Stimulated activated effector memory CD8-positive, alpha-beta T cell treated with anti-CD3 and anti-CD28 coated beads, Interleukin-12 subunit alpha, Interleukin-12 subunit beta, amount 100 ng/mL, for 72 hours (primary cell): ENCODE measurements around the gene VARS2.
"Not testable (repeated sequence)": the region's sequence is repeated elsewhere in the genome, so short reads cannot be mapped to it uniquely, and the experiment has no call there.

Experiments used
- ATAC-seq: fragments of 150-1000 bp; cut with Tn5 transposase; 2 replicates; pipeline ENCODE4 v1.10.0; 2021
- DNase-seq, 2 donors: peaks; one replicate each; pipeline ENCODE4 v3.0.0; 2021 to 2022; ENCODE audit warnings: low spot score in 2 of 2
- H3K27ac Mint-ChIP-seq: one replicate; pipeline ENCODE4 v1.8.0; 2022; ENCODE audit warnings: mild to moderate bottlenecking, mixed read lengths
- H3K36me3 Mint-ChIP-seq: one replicate; pipeline ENCODE4 v1.8.0; 2022; ENCODE audit warnings: mild to moderate bottlenecking, mixed read lengths
- H3K4me1 Mint-ChIP-seq: one replicate; pipeline ENCODE4 v1.8.0; 2022; ENCODE audit warnings: mixed read lengths
- H3K4me3 Mint-ChIP-seq: one replicate; pipeline ENCODE4 v1.8.0; 2022; ENCODE audit warnings: mild to moderate bottlenecking, mixed read lengths
- H3K9me3 Mint-ChIP-seq: one replicate; pipeline ENCODE4 v1.8.0; 2022; ENCODE audit warnings: mixed read lengths

VARS2 gene

DNA sequence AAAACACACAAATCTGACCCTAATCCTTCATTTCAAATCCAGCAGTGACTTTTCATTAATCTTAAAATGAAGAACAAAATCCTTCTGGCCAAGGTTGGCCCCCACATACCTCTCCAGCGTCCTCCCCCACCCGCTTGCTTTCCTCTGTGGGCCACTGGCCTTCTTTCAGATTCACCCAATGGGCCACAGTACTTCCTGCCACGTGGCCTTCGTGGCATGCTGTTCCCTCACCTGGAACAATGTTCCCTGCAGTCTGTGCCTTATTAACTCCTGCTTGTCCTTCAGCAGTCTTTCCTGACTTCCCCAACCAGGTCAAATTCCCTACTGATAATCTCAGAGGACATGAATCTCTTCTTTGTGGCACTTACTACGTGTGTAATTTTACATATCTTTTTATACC is 11.3 kb upstream of the VARS2 start:
- ATAC-seq (no peak), DNase-seq (no peak)
- Mint-ChIP-seq H3K4me1 (peaks cover 5% of the 10 kb centered on the region), H3K27ac (no peak overlapping the region), H3K36me3 (peaks cover 1% of the 10 kb centered on the region), H3K4me3 (no peak overlapping the region), H3K9me3 (no peaks in the 10 kb centered on the region)

GRCh38 chr6:30903236-30903635 is 10.8 kb upstream of the VARS2 start:
- DNase-seq (no peak), ATAC-seq (no peak)
- peaks cover 7% of the 10 kb centered on the region for H3K36me3 Mint-ChIP-seq
- no peak overlapping the region for H3K27ac Mint-ChIP-seq
- no peak overlapping the region for H3K4me3 Mint-ChIP-seq
- no peaks in the 10 kb centered on the region for H3K9me3 Mint-ChIP-seq
- H3K4me1 Mint-ChIP-seq: peaks cover 11% of the 10 kb centered on the region

DNA sequence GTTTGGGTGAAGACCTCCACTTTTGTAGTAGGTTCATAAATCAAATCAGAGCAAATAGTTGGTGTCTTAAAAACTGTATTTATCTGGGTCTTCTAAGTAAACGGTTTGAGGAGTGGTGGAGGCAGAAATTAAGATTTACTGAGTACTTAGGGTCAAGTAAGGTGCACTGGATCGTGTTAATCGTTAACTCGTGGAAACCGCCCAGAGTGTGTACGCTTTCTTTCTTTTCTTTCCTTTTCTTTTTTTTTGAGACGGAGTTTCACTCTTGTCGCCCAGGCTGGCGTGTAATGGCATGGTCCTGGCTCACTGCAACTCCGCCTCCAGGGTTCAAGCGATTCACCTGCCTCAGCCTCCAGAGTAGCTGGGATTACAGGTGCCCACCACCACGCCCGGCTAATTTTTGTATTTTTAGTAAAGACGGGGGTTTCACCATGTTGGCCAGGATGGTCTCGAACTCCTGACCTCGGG is 6.7 kb upstream of the VARS2 start:
- H3K9me3 Mint-ChIP-seq, DNase-seq, ATAC-seq: not testable (repeated sequence)
- Mint-ChIP-seq H3K4me1 (peaks cover 27% of the 10 kb centered on the region), H3K4me3 (peak overlapping the region; percentile 94), H3K36me3 (peaks cover 24% of the 10 kb centered on the region), H3K27ac (peak overlapping the region; percentile 91)

DNA sequence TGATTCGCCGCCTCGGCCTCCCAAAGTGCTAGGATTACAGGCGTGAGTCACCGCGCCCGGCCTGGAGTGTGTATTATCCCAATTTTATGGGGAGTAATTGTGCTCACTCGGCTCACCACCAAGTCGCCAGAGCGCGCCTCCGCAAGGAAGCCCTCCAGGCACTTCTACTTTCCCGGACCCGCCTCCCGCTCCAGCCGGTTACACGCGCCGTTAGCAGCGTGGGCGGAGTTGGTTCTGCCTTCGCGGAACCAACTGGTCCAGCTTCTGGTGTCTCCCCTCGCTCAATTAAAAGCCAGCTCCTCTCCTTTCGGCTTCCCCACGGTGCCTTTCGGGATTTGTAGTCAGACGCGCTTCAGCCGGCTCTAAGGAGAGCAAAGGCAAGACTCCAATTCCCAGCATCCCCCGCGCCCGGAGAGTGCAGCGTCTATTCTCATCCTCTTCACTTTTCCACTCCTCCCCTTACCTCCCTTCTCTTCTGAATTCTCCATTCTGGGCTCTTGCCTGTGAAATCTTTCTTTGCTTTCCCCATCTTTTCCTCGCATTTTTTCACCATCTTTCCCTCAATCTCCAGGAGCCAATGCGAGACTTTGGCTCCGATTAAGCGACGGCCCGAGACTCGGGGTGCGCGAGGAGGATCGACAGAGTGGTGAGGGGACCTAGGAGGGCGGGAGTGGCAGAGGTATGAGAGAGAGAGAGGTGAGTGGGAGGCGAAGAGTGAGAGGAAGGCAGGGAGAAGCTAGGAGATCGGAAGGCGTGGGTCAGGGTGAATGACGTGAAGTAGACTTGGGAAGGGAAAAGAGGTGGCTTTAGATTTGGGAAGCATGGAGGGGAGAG is 6.1 kb upstream of the VARS2 start, which contains the start of gene GTF2H4:
Gene GTF2H4, plus strand, starts transcription at position 450 of the 834 bp plus-strand sequence.
- peak; percentile 75 to 95 for DNase-seq
- Mint-ChIP-seq H3K4me1 (peaks cover 26% of the 10 kb centered on the region), H3K27ac (peak within 1 kb of the TSS; percentile 91), H3K36me3 (peaks cover 31% of the 10 kb centered on the region), H3K9me3 (no peaks in the 10 kb centered on the region), H3K4me3 (peak within 1 kb of the TSS; percentile 94)
- ATAC-seq: peak; percentile 99

GRCh38 chr6:30908700-30909099 is 5.3 kb upstream of the VARS2 start:
- DNase-seq (no peak), ATAC-seq (no peak)
- H3K36me3 Mint-ChIP-seq: peaks cover 38% of the 10 kb centered on the region
- H3K4me3 Mint-ChIP-seq: peak overlapping the region; percentile 94
- H3K9me3 Mint-ChIP-seq: no peaks in the 10 kb centered on the region
- peaks cover 33% of the 10 kb centered on the region for H3K4me1 Mint-ChIP-seq
- peak overlapping the region; percentile 91 for H3K27ac Mint-ChIP-seq

GRCh38 chr6:30910473-30910872 is 3.6 kb upstream of the VARS2 start:
- ATAC-seq, H3K4me3 Mint-ChIP-seq, DNase-seq, H3K27ac Mint-ChIP-seq, H3K9me3 Mint-ChIP-seq: not testable (repeated sequence)
- H3K4me1 Mint-ChIP-seq: peaks cover 48% of the 10 kb centered on the region
- peaks cover 47% of the 10 kb centered on the region for H3K36me3 Mint-ChIP-seq

DNA sequence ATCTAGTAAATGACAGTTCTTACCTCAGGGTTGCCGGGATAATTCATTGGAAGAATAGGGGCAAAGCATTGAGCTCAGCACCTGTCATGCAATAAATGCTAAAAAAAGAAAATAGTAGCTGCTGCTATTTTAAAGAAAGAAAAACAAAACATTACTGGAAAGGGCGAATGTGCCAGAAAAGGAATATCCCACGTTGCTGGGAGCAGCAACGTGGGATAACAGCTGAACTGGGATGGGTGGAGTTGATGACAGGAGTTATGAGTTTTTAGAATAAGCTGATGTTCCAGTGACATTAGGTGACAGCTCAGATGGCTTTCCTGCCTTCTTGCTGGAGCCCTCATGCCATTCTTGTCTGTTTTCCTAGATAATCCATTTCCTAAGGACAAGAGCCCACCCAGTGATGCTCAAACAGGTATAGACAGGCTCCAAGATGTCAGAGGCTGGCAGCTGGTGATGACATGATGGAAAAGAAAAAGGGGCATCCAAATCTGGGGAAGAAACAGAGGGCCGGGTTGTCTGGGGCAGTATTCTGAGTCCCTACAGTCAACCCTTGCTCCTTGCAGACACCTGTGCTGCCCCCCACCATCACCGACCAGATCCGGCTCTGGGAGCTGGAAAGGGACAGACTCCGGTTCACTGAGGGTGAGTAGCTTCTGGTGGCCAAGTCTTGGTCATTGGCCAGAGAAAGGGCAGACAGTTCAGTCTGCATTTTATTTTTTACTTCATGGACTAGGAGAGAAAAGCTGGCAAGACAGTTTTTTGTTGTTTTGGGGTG is 1.1 kb upstream of the VARS2 start:
- Mint-ChIP-seq H3K36me3 (peaks cover 66% of the 10 kb centered on the region), H3K4me1 (peaks cover 61% of the 10 kb centered on the region), H3K4me3 (peak overlapping the region; percentile 85), H3K27ac (no peak overlapping the region), H3K9me3 (no peaks in the 10 kb centered on the region)
- no peak for DNase-seq
- no peak for ATAC-seq

DNA sequence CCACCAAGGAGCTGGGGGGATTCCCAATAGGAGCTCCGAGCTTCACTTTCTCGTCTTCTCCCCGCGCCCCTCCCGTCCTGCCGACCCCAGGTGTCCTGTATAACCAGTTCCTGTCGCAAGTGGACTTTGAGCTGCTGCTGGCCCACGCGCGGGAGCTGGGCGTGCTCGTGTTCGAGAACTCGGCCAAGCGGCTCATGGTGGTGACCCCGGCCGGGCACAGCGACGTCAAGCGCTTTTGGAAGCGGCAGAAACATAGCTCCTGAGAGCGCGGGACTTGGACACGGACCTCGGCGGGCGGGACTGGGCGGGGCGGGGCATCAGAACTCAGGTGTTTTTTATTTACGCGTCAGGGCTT is 340 bp upstream of the VARS2 start:
- no peaks in the 10 kb centered on the region for H3K9me3 Mint-ChIP-seq
- DNase-seq: no peak
- H3K27ac Mint-ChIP-seq: peak overlapping the region; percentile 94
- no peak for ATAC-seq
- H3K36me3 Mint-ChIP-seq: peaks cover 65% of the 10 kb centered on the region
- H3K4me1 Mint-ChIP-seq: peaks cover 53% of the 10 kb centered on the region
- peak overlapping the region; percentile 85 for H3K4me3 Mint-ChIP-seq

- Mint-ChIP-seq H3K9me3 (no peaks in the 10 kb centered on the region), H3K36me3 (peaks cover 72% of the 10 kb centered on the region), H3K27ac (peak overlapping the region; percentile 94), H3K4me1 (peaks cover 47% of the 10 kb centered on the region), H3K4me3 (peak overlapping the region; percentile 85)
- DNase-seq (peak in 1 of 2 donors; percentile 54), ATAC-seq (no peak)
These were observed 984 bp downstream of the VARS2 start for GRCh38 chr6:30914854-30915590.

DNA sequence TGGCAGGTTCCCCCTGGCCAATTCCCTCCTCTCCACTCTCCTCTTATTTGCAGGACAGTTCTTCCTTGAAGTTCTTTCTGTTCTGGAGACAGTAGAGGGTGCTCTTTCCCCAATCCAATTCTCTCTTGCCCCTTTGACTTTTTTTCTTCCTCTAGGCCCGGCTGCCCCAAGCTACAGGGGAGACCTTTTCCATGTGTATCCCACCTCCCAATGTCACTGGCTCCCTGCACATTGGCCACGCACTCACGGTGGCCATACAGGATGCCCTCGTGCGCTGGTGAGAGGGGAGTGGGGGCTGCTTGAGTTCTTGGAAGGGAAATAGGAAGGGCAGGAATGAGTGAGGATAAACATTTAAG is 1.5 kb downstream of the VARS2 start:
- no peaks in the 10 kb centered on the region for H3K9me3 Mint-ChIP-seq
- peaks cover 47% of the 10 kb centered on the region for H3K4me1 Mint-ChIP-seq
- H3K36me3 Mint-ChIP-seq: peaks cover 78% of the 10 kb centered on the region
- H3K4me3 Mint-ChIP-seq: peak overlapping the region; percentile 85
- DNase-seq (peak in 1 of 2 donors; percentile 58), ATAC-seq (no peak)
- H3K27ac Mint-ChIP-seq: peak overlapping the region; percentile 94

GRCh38 chr6:30917041-30917440 is 3.0 kb downstream of the VARS2 start:
- Mint-ChIP-seq H3K4me1 (peaks cover 45% of the 10 kb centered on the region), H3K4me3 (no peak overlapping the region), H3K9me3 (no peaks in the 10 kb centered on the region), H3K36me3 (peaks cover 88% of the 10 kb centered on the region), H3K27ac (peak overlapping the region; percentile 18)
- ATAC-seq (no peak), DNase-seq (no peak)

DNA sequence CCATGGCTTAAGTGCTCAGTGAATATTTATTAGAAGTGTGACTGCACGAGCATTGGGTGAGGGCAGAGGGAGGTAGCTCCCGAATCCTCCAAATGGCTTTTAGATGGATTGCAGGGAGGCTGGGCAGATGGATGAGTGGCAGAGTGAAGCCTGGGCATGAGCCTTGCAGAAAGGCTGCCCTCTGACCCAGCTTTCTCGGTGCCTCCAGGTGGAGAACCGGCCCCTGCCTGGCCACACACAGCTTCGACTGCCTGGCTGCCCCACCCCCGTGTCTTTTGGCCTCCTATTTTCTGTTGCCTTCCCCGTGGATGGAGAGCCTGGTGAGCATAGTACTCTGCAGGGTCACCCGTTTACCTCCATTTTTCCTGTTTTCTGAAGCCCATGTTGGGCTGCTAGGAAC is 3.4 kb downstream of the VARS2 start:
- Mint-ChIP-seq H3K4me3 (no peak overlapping the region), H3K27ac (no peak overlapping the region), H3K36me3 (peaks cover 88% of the 10 kb centered on the region)

DNA sequence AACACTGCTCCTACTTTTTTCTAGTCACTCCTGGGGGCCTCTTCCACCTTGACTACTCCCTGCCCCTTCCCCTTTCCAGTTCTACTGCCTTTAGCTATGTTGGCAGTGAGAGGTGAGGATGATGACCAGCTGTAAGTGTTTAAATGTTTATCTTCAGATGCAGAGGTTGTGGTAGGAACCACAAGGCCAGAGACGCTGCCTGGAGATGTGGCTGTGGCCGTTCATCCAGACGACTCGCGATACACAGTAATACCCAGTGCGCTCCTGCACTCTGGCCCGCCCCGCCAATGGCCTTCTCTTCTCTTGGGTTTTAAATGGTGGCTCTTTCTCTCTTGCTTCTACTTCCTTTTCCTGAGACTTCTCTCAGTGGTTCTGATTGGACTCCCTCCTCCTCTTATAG is 4.6 kb downstream of the VARS2 start:
- H3K27ac Mint-ChIP-seq: peak overlapping the region; percentile 49
- H3K4me3 Mint-ChIP-seq: no peak overlapping the region
- H3K9me3 Mint-ChIP-seq: no peaks in the 10 kb centered on the region
- H3K36me3 Mint-ChIP-seq: peaks cover 87% of the 10 kb centered on the region
- no peak for DNase-seq
- H3K4me1 Mint-ChIP-seq: peaks cover 37% of the 10 kb centered on the region
- no peak for ATAC-seq

More for the DNA sequence above, 3.4 kb downstream of the VARS2 start:
- DNase-seq (no peak), ATAC-seq (no peak)
- Mint-ChIP-seq H3K9me3 (no peaks in the 10 kb centered on the region), H3K4me1 (peaks cover 45% of the 10 kb centered on the region)

DNA sequence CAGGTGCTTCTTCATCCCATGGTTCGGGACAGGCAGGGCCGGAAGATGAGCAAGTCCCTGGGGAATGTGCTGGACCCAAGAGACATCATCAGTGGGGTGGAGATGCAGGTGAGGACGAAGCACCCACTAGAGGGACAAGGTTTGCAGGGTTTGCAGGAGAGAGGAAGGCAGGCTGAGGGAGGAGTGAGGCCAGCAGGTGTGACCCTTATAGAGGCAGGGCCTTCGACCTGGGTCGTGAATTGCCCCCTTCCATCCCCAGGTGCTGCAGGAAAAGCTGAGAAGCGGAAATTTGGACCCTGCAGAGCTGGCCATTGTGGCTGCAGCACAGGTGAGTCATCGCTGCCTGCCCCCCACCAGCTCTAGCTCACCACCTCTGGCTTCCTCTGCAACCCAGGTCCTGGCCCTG is 8.4 kb downstream of the VARS2 start:
- Mint-ChIP-seq H3K27ac (no peak overlapping the region), H3K4me1 (peaks cover 6% of the 10 kb centered on the region), H3K9me3 (no peaks in the 10 kb centered on the region), H3K4me3 (no peak overlapping the region), H3K36me3 (peaks cover 81% of the 10 kb centered on the region)
- DNase-seq (no peak), ATAC-seq (no peak)

- not testable (repeated sequence) for H3K9me3 Mint-ChIP-seq, H3K27ac Mint-ChIP-seq, ATAC-seq, H3K4me3 Mint-ChIP-seq, DNase-seq, H3K4me1 Mint-ChIP-seq
- H3K36me3 Mint-ChIP-seq: peaks cover 70% of the 10 kb centered on the region
These were observed 10.1 kb downstream of the VARS2 start for GRCh38 chr6:30924040-30924627.
